Duodenal mucosa (tissue), 2 donors: ENCODE results near the gene MTOR.
"Not testable (repeated sequence)": the region's sequence is repeated elsewhere in the genome, so short reads cannot be mapped to it uniquely, and the experiment has no call there.

Source experiments
- H3K27ac ChIP-seq: one replicate; pipeline ENCODE4 v1.7.0; 2013; ENCODE audit warnings: low read depth, low read length
- H3K27me3 ChIP-seq, 2 donors: one replicate each; pipeline ENCODE4 v1.7.0; 2013; ENCODE audit warnings: low read length in 2 of 2, control low read depth in 1 of 2; ENCODE audit not compliant: insufficient read depth in 2 of 2, control insufficient read depth in 1 of 2
- H3K36me3 ChIP-seq, 2 donors: one replicate each; pipeline ENCODE4 v1.7.0; 2013; ENCODE audit warnings: low read length in 2 of 2, control low read depth in 1 of 2; ENCODE audit not compliant: insufficient read depth in 2 of 2, control insufficient read depth in 1 of 2
- H3K4me1 ChIP-seq, 2 donors: one replicate each; pipeline ENCODE4 v1.7.0; 2013; ENCODE audit warnings: low read length in 2 of 2, control low read depth in 1 of 2; ENCODE audit not compliant: insufficient read depth in 2 of 2, control insufficient read depth in 1 of 2
- H3K4me3 ChIP-seq, 2 donors: one replicate each; pipeline ENCODE4 v1.7.0; 2013; ENCODE audit warnings: low read length in 2 of 2, low read depth in 1 of 2
- H3K9ac ChIP-seq, 2 donors: one replicate each; pipeline ENCODE4 v1.7.0; 2013; ENCODE audit warnings: low read length in 2 of 2, low read depth in 1 of 2
- H3K9me3 ChIP-seq, 2 donors: one replicate each; pipeline ENCODE4 v1.7.0; 2013; ENCODE audit warnings: low read length in 2 of 2, control low read depth in 1 of 2; ENCODE audit not compliant: control insufficient read depth in 1 of 2

MTOR gene

DNA sequence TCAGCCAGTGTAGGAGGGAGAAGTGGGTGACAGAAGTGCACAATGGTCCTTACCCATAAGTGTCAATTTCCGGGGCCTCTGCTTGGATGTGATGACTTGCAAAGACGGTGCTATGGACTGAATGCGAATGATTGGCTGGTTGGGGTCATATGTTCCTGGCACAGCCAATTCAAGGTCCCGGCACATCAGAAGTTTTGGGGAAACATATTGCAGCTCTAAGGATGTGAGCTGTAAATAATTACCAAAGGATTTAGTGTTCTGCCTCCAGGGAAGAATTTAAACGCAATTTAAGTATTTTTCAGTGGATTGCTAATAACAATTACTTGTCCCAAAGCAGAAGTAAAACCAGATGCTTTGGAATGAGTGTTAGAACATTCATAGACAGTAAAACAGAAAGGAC lies 135.8 kb downstream of the MTOR start:
- Histone ChIP-seq H3K27me3 (no peaks in the 10 kb centered on the region), H3K27ac (no peak overlapping the region), H3K9ac (no peak overlapping the region), H3K4me3 (no peak overlapping the region), H3K36me3 (peaks cover 58 to 90% of the 10 kb centered on the region in 2 donors), H3K9me3 (no peaks in the 10 kb centered on the region), H3K4me1 (no peaks in the 10 kb centered on the region)

DNA sequence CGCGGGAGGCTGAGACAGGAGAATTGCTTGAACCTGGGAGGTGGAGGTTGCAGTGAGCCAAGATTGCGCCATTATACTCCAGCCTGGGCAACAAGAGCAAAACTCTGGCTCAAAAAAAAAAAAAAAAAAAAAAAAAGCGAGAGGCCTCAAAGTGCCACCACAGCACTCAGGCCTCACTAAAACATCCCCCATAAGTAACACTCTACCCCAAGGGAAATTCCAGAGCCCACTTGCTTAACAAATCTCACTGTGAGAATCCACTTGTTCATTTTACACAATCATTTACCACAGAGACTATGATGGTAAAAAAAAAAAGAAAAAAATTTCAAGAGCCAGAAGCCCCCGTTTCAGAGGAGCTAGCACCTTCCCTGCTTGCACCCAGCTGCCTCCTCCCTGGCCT lies 136.4 kb downstream of the MTOR start:
- no peaks in the 10 kb centered on the region for H3K9me3 ChIP-seq
- H3K4me1 ChIP-seq, result no peaks in the 10 kb centered on the region
- H3K4me3 ChIP-seq, result no peak overlapping the region
- H3K27me3 ChIP-seq, result no peaks in the 10 kb centered on the region
- H3K36me3 ChIP-seq, result peaks cover 52 to 90% of the 10 kb centered on the region in 2 donors
- no peak overlapping the region for H3K9ac ChIP-seq
- H3K27ac ChIP-seq, result no peak overlapping the region

DNA sequence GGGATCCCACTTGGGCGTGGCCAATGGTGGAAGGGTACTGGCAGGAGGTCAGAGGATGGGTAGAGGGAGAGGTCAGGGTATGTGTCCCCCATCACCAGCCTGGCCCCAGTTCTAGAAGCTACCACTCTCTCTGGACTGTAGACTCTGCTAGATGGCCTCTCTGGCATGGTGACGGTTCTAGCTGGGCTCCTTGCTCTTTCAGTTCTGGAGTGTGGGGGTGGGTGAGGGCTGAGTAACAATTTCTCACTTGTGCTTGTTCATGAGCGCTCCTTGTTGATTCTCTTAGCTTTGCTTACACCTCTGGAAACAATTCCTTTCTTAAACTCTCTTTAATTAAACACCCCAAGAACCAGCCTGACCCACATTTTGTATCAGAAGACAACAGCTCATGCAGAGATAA lies 137.4 kb downstream of the MTOR start:
- Histone ChIP-seq H3K27ac (no peak overlapping the region), H3K36me3 (peaks cover 42 to 81% of the 10 kb centered on the region in 2 donors)

DNA sequence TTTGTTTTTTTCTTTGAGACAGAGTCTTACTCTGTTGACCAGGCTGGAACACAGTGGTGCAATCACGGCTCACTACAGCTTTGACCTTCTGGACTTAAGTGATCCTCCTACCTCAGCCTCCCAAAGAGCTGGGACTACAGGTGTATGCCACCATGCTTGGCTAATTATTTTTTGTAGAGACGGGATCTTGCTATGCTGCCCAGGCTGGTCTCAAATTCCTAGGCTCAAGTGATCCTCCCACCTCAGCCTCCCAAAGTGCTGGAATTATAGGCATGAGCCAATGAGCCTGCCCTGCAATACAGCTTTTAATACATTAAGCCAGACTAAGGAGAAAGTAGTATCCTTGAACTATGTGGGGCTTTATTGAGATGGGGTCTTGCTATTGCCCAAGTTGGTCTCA lies 146.0 kb downstream of the MTOR start:
- H3K36me3 ChIP-seq, result peaks cover 29 to 57% of the 10 kb centered on the region in 2 donors
- no peak overlapping the region for H3K27ac ChIP-seq
- H3K9me3 ChIP-seq, result no peaks in the 10 kb centered on the region
- no peaks in the 10 kb centered on the region for H3K4me1 ChIP-seq
- no peak overlapping the region for H3K4me3 ChIP-seq
- no peaks in the 10 kb centered on the region for H3K27me3 ChIP-seq
- H3K9ac ChIP-seq, result no peak overlapping the region

More for the DNA sequence above, 137.4 kb downstream of the MTOR start:
- Histone ChIP-seq H3K4me3 (no peak overlapping the region), H3K27me3 (no peaks in the 10 kb centered on the region), H3K4me1 (no peaks in the 10 kb centered on the region), H3K9ac (no peak overlapping the region), H3K9me3 (no peaks in the 10 kb centered on the region)

DNA sequence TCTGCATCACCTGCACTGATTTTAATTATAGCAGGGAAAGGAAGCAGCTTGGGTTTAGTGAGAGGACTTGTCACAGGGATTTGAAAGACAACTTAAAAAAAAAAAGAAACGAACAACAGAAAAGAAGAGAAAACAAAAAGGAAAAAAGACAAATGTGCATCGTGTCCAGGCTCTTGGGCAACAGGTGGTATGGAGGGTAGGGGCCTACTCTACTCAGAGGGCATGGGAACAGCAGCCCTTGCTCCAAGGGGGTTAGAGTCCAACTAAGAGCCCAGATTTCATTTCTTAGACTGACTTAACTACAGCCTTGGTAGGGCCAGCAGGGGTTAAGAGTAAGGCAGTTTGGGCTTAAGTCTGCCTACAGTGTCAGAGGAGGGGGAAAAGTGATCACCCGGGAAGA lies 147.4 kb downstream of the MTOR start:
- H3K9me3 ChIP-seq, result no peaks in the 10 kb centered on the region
- H3K27me3 ChIP-seq, result no peaks in the 10 kb centered on the region
- no peak overlapping the region for H3K4me3 ChIP-seq
- H3K36me3 ChIP-seq, result peaks cover 29 to 57% of the 10 kb centered on the region in 2 donors
- H3K27ac ChIP-seq, result no peak overlapping the region
- H3K4me1 ChIP-seq, result no peaks in the 10 kb centered on the region
- H3K9ac ChIP-seq, result no peak overlapping the region

DNA sequence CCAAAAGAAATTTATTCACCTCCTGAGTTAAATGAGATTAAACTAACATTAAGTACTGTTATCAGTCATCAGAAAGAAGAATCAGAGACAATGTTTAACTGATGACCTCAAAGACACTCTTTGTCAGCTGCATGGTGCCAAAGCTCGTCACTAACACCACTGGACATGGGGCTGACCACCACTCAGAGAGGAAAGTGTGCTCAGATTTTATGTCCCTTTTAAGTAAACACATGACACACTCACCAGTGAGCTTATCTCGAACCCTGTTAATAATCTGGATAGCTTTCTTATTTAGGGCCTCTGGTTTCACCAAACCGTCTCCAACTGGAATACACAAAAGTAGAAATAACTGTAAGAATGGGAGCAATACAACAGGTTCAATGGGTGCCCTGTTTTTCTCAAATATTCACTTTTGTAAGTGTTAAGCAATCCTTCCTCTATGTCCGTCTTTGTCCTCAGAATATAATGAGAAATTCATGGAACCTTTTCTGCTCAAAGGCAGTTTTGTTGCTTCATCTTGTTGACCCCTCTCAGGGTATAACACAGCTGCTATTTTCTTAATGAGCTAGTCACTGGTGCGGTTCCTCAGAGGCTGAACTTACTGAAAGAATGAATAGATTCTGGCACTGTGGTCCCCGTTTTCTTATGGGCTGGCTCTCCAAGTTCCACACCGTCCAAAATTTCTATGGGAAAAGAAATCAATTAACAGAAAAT lies 153.1 kb downstream of the MTOR start:
- H3K27me3 ChIP-seq, result no peaks in the 10 kb centered on the region
- H3K27ac ChIP-seq, result no peak overlapping the region
- peaks cover 34 to 65% of the 10 kb centered on the region in 2 donors for H3K36me3 ChIP-seq
- H3K4me3 ChIP-seq, result no peak overlapping the region
- H3K4me1 ChIP-seq, result no peaks in the 10 kb centered on the region
- no peaks in the 10 kb centered on the region for H3K9me3 ChIP-seq
- H3K9ac ChIP-seq, result no peak overlapping the region

DNA sequence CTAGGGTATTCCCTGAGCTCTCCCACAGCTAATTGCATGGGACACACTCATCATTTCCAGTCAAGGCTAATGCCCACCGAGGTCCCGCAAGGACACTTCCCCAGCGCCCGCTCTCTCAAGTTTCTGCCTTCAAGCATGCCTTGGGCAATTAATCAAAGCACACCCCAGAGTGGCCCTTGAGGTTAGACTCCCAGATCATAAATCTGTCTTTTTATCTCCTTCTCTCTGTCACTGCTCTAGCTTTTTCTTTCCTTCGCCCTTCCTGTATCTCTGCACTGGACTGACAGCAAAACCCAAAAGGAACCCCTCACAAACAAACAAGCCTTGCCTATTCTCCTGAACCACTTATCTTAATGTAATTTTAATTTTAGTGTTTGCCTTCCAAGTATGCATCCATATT lies 154.8 kb downstream of the MTOR start:
- no peak overlapping the region for H3K27ac ChIP-seq

DNA sequence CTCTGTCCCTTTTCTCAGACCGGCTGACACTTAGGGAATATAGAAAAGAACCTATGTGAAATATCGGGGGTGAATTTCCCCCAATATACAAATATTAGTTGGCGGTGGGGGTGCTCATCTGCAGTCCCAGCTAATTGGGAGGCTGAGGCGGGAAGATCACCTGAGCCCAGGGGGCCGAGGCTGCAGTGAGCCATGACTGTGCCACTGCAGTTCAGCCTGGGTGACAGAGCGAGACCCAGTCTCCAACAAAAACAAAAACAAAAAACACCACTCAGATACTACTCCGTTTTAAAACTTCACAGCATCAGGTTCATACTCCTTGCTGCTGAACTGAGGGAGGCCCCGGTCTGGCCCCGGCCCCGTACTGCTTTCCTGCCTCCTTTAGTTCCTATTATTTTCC lies 156.8 kb downstream of the MTOR start:
- no peak overlapping the region for H3K9ac ChIP-seq
- no peaks in the 10 kb centered on the region for H3K4me1 ChIP-seq
- no peak overlapping the region for H3K27ac ChIP-seq
- peaks cover 23 to 38% of the 10 kb centered on the region in 2 donors for H3K36me3 ChIP-seq
- no peak overlapping the region for H3K4me3 ChIP-seq
- no peaks in the 10 kb centered on the region for H3K27me3 ChIP-seq
- no peaks in the 10 kb centered on the region for H3K9me3 ChIP-seq

More for the DNA sequence above, 154.8 kb downstream of the MTOR start:
- Histone ChIP-seq H3K36me3 (peaks cover 25 to 49% of the 10 kb centered on the region in 2 donors), H3K27me3 (no peaks in the 10 kb centered on the region), H3K4me1 (no peaks in the 10 kb centered on the region), H3K9me3 (no peaks in the 10 kb centered on the region), H3K4me3 (no peak overlapping the region), H3K9ac (no peak overlapping the region)

DNA sequence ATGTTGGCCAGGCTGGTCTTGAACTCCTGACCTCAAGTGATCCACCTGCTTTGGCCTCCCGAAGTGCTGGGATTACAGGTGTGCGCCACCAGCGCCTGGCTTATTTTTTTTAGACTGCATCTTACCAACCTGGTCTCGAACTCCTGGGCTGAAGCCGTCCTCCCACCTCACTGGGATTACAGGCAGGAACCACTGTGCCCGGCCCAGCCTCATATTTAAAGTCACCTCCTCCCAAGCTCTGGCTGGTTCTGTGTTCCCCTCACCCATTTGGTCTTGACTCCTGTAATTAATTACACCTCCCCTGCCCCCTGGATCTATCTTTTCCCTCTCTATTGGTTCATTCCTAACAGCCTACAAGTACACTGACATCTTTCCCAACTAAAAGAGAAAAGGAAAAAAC lies 161.0 kb downstream of the MTOR start:
- peaks cover 7 to 19% of the 10 kb centered on the region in 2 donors for H3K36me3 ChIP-seq
- H3K9ac ChIP-seq, result no peak overlapping the region
- H3K27ac ChIP-seq, result no peak overlapping the region
- H3K27me3 ChIP-seq, result no peaks in the 10 kb centered on the region
- H3K4me3 ChIP-seq, result no peak overlapping the region
- peaks cover 9 to 13% of the 10 kb centered on the region in 2 donors for H3K4me1 ChIP-seq
- H3K9me3 ChIP-seq, result no peaks in the 10 kb centered on the region

DNA sequence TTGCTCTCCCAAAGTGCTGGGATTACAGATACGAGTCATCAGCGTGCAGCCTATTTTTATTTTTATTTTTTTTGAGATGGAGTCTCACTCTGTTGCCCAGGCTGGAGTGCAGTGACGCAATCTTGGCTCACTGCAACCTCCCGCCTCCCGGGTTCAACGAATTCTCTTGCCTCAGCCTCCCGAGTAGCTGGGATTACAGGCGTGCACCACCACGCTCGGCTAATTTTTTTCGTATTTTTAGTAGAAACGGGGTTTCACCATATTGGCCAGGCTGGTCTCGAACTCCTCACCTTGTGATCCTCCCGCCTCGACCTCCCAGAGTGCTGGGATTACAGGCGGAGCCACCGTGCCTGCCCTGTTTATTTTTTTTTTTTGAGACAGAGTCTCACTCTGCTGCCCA lies 161.5 kb downstream of the MTOR start:
- H3K4me3 ChIP-seq, H3K27me3 ChIP-seq, H3K9me3 ChIP-seq, H3K27ac ChIP-seq, H3K9ac ChIP-seq: not testable (repeated sequence)
- H3K36me3 ChIP-seq, result peaks cover 3 to 19% of the 10 kb centered on the region in 2 donors
- peaks cover 9 to 13% of the 10 kb centered on the region in 2 donors for H3K4me1 ChIP-seq
